Activated T-helper 1 cell treated with anti-CD3 and anti-CD28 coated beads, Interleukin-12 subunit alpha, Interleukin-12 subunit beta, Interleukin-2, Interleukin-4 antibody, amounts not matched to agents 30 ng/mL and 10 ng/mL and 1 ng/mL, durations not matched to agents 14 hours and 24 hours and 36 hours (primary cell): ENCODE results near the gene LY6G6F. TPM values are rescaled to one million over a fixed set of nuclear protein-coding genes. Genes with fewer than 3 reads are reported as not detected.

Source experiments
- DNase-seq: peaks from one replicate; pipeline ENCODE4 v3.0.0; 2021; ENCODE audit warnings: low spot score
- H3K27ac Mint-ChIP-seq: one replicate; pipeline ENCODE4 v1.8.0; 2021; ENCODE audit warnings: mild to moderate bottlenecking, mixed read lengths
- H3K27me3 Mint-ChIP-seq: one replicate; pipeline ENCODE4 v1.8.0; 2022; ENCODE audit warnings: mild to moderate bottlenecking, moderate library complexity, mixed read lengths; ENCODE audit not compliant: insufficient read depth
- H3K36me3 Mint-ChIP-seq: one replicate; pipeline ENCODE4 v1.8.0; 2021; ENCODE audit warnings: low read depth, mixed read lengths
- H3K4me1 Mint-ChIP-seq: one replicate; pipeline ENCODE4 v1.8.0; 2021; ENCODE audit warnings: low read depth, mixed read lengths
- H3K4me3 Mint-ChIP-seq: one replicate; pipeline ENCODE4 v1.8.0; 2021; ENCODE audit warnings: mild to moderate bottlenecking, moderate library complexity, mixed read lengths
- H3K9me3 Mint-ChIP-seq: one replicate; pipeline ENCODE4 v1.8.0; 2021; ENCODE audit warnings: mixed read lengths
- intact Hi-C: fragments of 100-400 bp; cut with micrococcal nuclease; formaldehyde crosslinking; loops from one replicate; pipeline ENCODE4 v1.15.1; 2024
- total RNA-seq: library from RNA; stranded (reverse); gene quantifications from 2 replicates; pipeline ENCODE4 v1.2.3, GENCODE V29; 2022

The LY6G6F gene
- total RNA-seq, 1 donor from 2014 or later: not detected

DNA sequence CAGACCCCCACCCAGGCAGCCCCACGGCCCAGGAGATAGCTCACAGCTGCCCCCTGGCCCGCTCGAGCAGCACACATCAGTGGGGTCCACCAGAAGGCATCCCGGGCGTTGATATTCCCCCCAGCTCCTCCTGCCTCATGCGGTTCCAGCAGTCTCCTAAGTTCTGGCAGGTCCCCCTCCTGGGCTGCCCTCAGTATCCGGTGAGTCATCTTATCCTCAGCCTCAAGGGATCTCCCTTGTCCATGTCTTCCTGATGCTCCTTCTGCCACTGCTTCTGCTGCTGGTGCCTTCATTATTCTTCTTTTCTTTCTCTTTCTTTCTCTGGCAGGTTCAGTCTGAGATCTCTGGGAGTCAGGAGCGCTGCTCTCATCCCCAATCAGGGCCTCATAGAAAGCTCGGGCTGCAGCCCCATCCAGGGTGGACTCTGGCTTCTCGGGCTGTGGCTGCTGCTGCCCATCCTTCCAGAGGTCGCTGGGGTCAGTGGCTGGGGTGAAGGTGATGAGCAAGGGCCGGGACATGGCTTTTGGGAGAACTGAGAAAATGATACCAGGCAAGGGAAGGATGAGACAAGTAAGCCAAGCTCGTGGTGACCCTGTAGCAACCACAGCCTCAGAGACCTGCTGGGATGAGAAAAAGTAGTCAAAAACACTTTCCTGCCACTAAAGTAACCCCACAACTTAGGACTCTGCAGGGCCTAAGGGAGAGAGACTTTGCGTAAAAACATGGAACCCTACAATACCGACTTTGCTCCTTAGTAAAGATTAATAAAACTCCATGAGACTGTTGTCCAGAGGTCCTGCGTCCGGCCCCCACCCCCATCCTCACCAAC is 42.5 kb upstream of the LY6G6F start:
- peaks cover 62% of the 10 kb centered on the region for H3K36me3 Mint-ChIP-seq
- intact Hi-C loops: loop anchor here (2.0 to 10.0 kb wide), 4 partner anchors 169 to 1541 kb away; partner anchors contain the start of genes AGPAT1, HSD17B8, RING1 and RXRB
- H3K4me3 Mint-ChIP-seq: peak overlapping the region; percentile 98
- no peak for DNase-seq
- peak overlapping the region; percentile 90 for H3K27ac Mint-ChIP-seq
- no peaks in the 10 kb centered on the region for H3K9me3 Mint-ChIP-seq
- no peaks in the 10 kb centered on the region for H3K27me3 Mint-ChIP-seq
- peaks cover 83% of the 10 kb centered on the region for H3K4me1 Mint-ChIP-seq

DNA sequence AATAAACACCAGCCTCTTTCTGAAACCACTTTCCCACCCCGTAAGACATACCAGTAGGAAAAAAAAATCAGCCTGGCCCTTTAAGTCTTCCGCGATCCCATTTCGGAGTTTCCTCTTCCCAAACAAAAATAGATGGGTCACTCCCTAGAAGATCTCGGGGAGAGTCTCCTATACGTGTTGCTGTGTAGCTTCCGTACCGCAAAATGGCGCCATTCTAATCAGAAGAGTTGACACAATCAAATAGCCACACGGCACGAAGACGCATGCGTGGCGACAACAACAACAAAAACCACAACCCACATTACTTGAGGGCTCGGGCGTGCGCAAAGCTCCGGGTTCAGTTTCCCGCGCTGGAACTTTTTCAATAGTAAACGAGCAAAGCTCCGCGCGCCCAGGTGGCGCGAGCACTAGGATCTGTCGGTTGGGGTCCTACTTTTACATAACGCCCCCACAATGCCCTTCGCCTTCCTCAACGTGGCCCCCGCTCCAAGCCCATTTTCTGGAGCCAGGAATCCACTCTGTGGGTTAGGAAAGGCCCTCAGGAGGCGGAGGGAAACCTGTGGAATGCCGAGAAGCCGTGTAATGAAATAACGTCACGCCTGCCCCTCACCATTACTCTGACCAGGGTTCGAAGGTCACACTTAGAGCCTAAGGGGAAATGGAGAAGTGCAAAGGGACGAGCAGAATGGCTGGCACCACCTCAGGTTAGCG is 41.7 kb upstream of the LY6G6F start, which contains the start of gene GPANK1:
GPANK1 (minus strand) TSS at position 208 of the 711 bp plus-strand sequence. CDS start 519 bp downstream, outside the sequence.
- peaks cover 65% of the 10 kb centered on the region for H3K36me3 Mint-ChIP-seq
- intact Hi-C loops: loop anchor here (1.0 to 10.0 kb wide), 18 partner anchors 13 to 1540 kb away; partner anchors contain the start of genes ABHD16A, AGPAT1, BAG6 and DDAH2
- H3K27me3 Mint-ChIP-seq: no peaks in the 10 kb centered on the region
- H3K4me1 Mint-ChIP-seq: peaks cover 75% of the 10 kb centered on the region
- peak within 1 kb of the TSS; percentile 98 for H3K4me3 Mint-ChIP-seq
- H3K27ac Mint-ChIP-seq: peak within 1 kb of the TSS; percentile 90
- H3K9me3 Mint-ChIP-seq: no peaks in the 10 kb centered on the region
- DNase-seq: peak; percentile 88

GRCh38 chr6:31665501-31666336 is 40.9 kb upstream of the LY6G6F start, which contains the start of gene CSNK2B:
Gene CSNK2B (plus strand): TSS chr6:31666080. CDS start chr6:31666832, 752 bp downstream.
- Mint-ChIP-seq H3K4me3 (peak within 1 kb of the TSS; percentile 98), H3K27ac (peak within 1 kb of the TSS; percentile 90), H3K27me3 (no peaks in the 10 kb centered on the region), H3K36me3 (peaks cover 68% of the 10 kb centered on the region), H3K9me3 (no peaks in the 10 kb centered on the region), H3K4me1 (peaks cover 74% of the 10 kb centered on the region)
- peak; percentile 98 for DNase-seq
- intact Hi-C loops: loop anchor here (1.0 to 10.0 kb wide), 18 partner anchors 13 to 1539 kb away; partner anchors contain the start of genes ABHD16A, AGPAT1, BAG6 and DDAH2

DNA sequence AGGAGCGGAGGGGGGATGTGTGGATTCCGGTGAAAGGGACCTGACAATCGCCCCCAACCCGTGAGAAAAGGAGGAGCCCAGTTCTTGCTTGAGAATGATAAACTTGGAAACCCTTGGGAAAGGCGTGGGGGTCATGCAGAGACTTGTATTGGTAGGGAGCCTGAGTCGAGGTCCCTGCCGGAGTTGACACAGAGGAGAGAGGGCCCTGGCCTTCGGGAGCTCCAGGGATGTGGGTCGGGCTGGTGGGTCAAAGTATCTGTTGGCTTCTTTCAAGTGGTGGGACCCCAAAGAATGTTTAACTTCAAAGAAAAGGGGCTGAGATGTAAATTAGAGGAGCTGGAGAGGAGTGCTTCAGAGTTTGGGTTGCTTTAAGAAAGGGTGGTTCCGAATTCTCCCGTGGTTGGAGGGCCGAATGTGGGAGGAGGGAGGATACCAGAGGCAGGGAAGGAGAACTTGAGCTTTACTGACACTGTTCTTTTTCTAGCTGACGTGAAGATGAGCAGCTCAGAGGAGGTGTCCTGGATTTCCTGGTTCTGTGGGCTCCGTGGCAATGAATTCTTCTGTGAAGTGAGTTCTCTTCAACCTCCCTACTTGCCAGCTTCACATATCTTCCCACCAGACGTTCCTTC is 40.2 kb upstream of the LY6G6F start:
- H3K9me3 Mint-ChIP-seq: no peaks in the 10 kb centered on the region
- H3K27me3 Mint-ChIP-seq: no peaks in the 10 kb centered on the region
- DNase-seq: no peak
- H3K36me3 Mint-ChIP-seq: peaks cover 65% of the 10 kb centered on the region
- peak overlapping the region; percentile 90 for H3K27ac Mint-ChIP-seq
- peak overlapping the region; percentile 98 for H3K4me3 Mint-ChIP-seq
- intact Hi-C loops: loop anchor here (10.0 kb wide), 2 partner anchors 1308 to 1538 kb away; partner anchors contain the start of genes HSD17B8, RING1, RXRB and SLC39A7
- peaks cover 71% of the 10 kb centered on the region for H3K4me1 Mint-ChIP-seq

DNA sequence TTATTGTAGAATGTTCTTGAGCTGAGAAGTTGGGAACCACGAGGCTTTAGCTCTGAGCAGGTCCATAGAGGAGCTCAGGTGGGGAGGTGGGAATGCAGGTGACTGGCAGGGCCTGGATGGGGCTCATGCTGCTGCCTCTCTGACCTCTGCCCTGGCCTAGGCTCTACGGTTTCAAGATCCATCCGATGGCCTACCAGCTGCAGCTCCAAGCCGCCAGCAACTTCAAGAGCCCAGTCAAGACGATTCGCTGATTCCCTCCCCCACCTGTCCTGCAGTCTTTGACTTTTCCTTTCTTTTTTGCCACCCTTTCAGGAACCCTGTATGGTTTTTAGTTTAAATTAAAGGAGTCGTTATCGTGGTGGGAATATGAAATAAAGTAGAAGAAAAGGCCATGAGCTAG is 37.0 kb upstream of the LY6G6F start, which contains the start of gene LY6G5B:
LY6G5B (plus strand) TSS at position 301 of the 400 bp plus-strand sequence. CDS start 975 bp downstream, outside the sequence.
- Mint-ChIP-seq H3K36me3 (peaks cover 55% of the 10 kb centered on the region), H3K4me1 (peaks cover 43% of the 10 kb centered on the region), H3K9me3 (no peaks in the 10 kb centered on the region), H3K27me3 (no peaks in the 10 kb centered on the region), H3K4me3 (no peak within 1 kb of the TSS), H3K27ac (no peak within 1 kb of the TSS)
- no peak for DNase-seq
- intact Hi-C loops: loop anchor here (10.0 kb wide), 2 partner anchors 1305 to 1535 kb away; partner anchors contain the start of genes HSD17B8, RING1, RXRB and SLC39A7

DNA sequence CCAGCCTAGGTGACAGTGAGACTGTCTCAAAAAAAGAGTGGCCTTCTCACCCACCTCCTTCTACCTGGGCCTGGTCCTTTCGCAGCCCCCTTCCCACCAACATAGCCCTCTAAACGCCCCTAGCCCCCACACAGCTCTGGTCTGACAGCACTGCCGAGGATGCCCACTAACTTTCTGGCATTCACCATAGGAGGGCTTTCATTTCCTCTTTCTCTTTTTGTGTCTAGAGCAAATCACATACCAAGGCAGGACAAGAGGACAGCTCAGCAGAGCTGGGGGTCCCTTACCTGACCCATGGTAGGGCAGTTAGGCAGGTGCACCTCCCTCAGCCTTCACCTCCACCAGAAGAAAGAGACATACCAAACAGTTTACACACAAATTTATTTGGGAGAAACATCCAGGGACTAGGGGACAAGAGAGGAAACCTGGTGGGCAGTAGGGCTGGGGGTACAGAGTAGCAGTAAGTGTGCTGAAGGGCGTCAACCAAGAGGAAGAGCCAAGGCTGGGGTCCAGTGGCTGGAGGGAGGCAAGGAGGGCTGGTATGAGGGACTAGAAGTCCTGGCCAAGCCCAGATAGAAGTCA is 30.3 kb upstream of the LY6G6F start:
- Mint-ChIP-seq H3K4me3 (no peak overlapping the region), H3K27ac (no peak overlapping the region), H3K36me3 (peaks cover 11% of the 10 kb centered on the region), H3K9me3 (no peaks in the 10 kb centered on the region), H3K4me1 (peaks cover 20% of the 10 kb centered on the region), H3K27me3 (no peaks in the 10 kb centered on the region)
- intact Hi-C loops: no loop called here
- DNase-seq: no peak

GRCh38 chr6:31676904-31677303 is 29.8 kb upstream of the LY6G6F start:
- Mint-ChIP-seq H3K4me3 (no peak overlapping the region), H3K27ac (no peak overlapping the region), H3K4me1 (peaks cover 24% of the 10 kb centered on the region), H3K9me3 (no peaks in the 10 kb centered on the region), H3K27me3 (no peaks in the 10 kb centered on the region), H3K36me3 (peaks cover 13% of the 10 kb centered on the region)
- intact Hi-C loops: no loop called here
- no peak for DNase-seq

DNA sequence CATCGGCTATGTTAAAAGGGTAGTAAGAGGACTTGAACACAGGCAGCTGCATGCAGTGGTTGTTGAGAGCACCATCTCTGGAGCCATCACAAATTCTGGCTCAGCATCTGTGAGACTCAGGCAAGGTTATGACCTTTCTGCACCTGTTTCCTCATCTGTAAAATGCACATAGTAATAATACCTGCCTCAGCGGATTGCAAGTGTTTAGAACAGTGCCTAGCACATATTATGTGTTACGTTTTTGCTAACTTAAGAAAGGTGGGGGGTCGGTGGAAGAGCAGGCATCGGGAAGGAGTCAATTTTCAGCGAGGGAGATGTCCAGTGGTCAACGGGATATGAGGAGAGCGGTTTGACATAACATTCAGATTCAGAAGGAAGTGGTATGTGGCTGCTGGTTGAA is 28.7 kb upstream of the LY6G6F start:
- no peaks in the 10 kb centered on the region for H3K9me3 Mint-ChIP-seq
- peaks cover 5% of the 10 kb centered on the region for H3K36me3 Mint-ChIP-seq
- DNase-seq: no peak
- H3K27me3 Mint-ChIP-seq: no peaks in the 10 kb centered on the region
- intact Hi-C loops: no loop called here
- H3K4me3 Mint-ChIP-seq: no peak overlapping the region
- peaks cover 24% of the 10 kb centered on the region for H3K4me1 Mint-ChIP-seq
- H3K27ac Mint-ChIP-seq: no peak overlapping the region

- Mint-ChIP-seq H3K27me3 (no peaks in the 10 kb centered on the region), H3K4me3 (peak within 1 kb of the TSS; percentile 80), H3K27ac (peak within 1 kb of the TSS; percentile 73), H3K36me3 (peaks cover 9% of the 10 kb centered on the region), H3K4me1 (peaks cover 24% of the 10 kb centered on the region), H3K9me3 (no peaks in the 10 kb centered on the region)
- intact Hi-C loops: loop anchor here (1.0 kb wide), 5 partner anchors 22 to 272 kb away; no protein-coding TSS in a partner anchor
- peak; percentile 30 for DNase-seq
Observed at GRCh38 chr6:31680226-31681134, 26.2 kb upstream of the LY6G6F start, which contains the start of gene LY6G5C. Gene LY6G5C (minus strand): TSS chr6:31681067. CDS start chr6:31680373, 694 bp downstream.

GRCh38 chr6:31681135-31681671 is 25.5 kb upstream of the LY6G6F start:
- no peaks in the 10 kb centered on the region for H3K9me3 Mint-ChIP-seq
- peaks cover 24% of the 10 kb centered on the region for H3K4me1 Mint-ChIP-seq
- peak overlapping the region; percentile 80 for H3K4me3 Mint-ChIP-seq
- peak; percentile 20 for DNase-seq
- intact Hi-C loops: no loop called here
- H3K27ac Mint-ChIP-seq: peak overlapping the region; percentile 54
- no peaks in the 10 kb centered on the region for H3K27me3 Mint-ChIP-seq
- peaks cover 11% of the 10 kb centered on the region for H3K36me3 Mint-ChIP-seq
